ENCODE results near the gene SLC27A1.
A peak's percentile ranks its signal among the peaks of the same experiment; 100 is the strongest.
"Not testable (repeated sequence)": the region's sequence is repeated elsewhere in the genome, so short reads cannot be mapped to it uniquely, and the experiment has no call there.

SLC27A1 gene

DNA sequence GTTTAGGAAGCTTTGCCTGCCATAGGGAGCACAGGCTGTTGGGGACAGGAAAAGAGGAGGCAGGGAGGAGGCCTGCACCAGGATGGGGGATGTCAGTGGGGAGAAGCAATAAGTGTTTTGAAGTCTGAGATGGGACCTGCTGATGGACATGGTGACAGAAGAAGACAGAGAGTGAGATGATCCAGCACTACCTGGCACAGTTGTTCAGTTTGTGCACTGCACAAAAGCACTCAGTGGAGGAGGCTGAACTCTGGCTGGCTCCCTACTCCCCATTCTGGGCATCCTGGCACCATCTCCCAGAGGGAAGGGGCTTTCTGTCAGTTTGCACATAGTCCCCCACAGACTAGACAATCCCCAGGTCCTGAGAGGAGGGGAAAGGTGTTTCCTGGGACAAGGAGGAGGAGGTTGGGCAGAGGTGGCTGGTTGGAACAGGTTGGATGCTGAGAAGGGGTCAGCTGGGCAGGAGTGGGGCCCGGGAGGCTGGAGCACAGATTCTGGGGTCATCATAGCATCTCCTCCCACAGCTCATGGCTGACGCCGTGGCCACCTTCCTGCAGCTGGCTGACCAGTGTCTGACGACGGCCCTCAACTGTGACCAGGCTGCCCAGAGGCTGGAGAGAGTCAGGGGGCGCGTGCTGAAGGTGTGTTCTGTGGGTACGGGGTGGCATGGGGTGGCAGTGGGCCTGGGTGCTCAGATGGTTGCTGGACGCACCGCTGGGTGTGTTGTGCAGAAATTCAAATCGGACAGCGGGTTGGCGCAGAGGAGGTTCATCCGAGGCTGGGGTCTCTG lies 72.7 kb downstream of the SLC27A1 start:
- DNase-seq: no peak

DNA sequence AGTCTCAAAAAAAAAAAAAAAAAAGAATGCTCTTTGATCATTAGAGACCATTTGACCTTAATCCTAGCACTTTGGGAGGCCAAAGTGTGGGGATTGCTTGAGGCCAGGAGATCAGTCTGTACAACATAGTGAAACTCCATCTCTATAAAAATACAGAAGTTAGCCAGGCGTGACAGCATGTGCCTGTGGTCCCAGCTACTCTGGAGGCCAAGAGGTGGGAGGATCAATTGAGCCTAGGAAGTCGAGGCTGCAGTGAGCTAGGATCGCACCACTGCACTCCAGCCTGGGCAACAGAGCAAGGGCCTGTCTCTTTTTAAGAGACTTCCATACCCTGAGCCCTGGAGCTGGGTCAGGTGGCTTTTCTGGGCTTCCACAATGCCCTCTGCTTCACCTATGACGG lies 73.7 kb downstream of the SLC27A1 start:
- no peak for DNase-seq

- no peak for DNase-seq
These were observed 74.1 kb downstream of the SLC27A1 start for GRCh38 chr19:17544418-17544817.

- DNase-seq: no peak
These were observed 77.8 kb downstream of the SLC27A1 start for GRCh38 chr19:17548145-17548544.

DNA sequence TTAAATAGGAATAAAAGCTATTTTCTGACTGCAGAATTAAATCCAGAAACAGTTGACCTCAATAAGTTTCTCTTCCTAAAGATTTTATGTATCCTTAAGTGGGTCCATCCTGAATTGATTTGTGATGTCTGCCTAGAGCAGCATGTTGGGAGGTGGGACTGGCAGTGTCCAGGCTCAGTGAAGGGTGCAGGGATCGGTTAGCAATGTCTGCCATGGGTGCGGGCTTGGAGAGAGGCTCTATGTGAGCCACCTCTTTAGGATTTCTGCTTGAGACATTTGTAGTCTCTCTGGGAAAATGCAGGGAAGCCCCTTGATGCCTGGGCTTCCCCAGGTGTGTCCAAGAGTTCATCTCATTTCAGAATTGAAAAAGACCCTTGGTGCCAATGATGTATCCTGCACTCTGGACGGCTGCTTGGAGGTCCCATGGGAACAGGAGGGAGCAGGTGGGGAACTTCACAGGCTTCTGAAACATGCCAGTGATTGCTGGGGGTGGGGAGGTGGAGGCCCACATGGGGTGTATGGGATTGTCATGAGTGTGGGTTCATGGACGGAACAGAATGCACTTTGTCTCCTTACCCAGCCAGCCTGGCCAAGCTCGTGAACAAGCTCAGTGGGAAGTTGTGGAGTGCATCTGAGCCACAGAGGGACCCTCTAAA lies 78.9 kb downstream of the SLC27A1 start:
- no peak for DNase-seq

DNA sequence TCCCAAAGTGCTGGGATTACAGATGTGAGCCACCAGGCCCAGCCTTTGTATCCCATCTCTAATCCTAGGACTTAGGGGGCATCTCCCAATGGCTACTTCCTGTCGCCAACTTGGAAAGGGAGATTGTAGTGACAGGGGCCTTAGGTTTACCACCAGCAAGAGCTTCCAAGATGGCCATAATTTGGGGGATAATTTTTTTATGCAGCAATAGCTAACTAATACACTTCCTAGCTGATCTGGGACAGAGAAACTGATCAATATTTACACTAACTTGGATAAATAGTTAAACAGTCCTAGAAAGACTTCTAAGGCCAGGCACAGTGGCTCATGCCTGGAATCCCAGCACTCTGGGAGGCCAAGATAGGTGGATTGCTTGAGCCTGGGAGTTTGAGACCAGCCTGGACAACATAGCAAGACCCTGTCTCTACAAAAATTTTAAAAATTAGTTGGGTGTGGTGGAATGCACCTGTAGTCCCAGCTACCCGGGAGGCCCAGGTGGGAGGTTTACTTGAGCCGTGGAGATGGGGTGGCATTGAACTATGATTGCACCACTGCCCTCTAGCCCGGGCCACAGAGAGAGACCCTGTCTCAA lies 79.8 kb downstream of the SLC27A1 start:
- no peak for DNase-seq

- not testable (repeated sequence) for DNase-seq
These were observed 82.4 kb downstream of the SLC27A1 start for GRCh38 chr19:17552735-17553134.

GRCh38 chr19:17553256-17553655 lies 82.9 kb downstream of the SLC27A1 start:
- DNase-seq: no peak

GRCh38 chr19:17554968-17555479 lies 84.7 kb downstream of the SLC27A1 start:
- no peak for DNase-seq

DNA sequence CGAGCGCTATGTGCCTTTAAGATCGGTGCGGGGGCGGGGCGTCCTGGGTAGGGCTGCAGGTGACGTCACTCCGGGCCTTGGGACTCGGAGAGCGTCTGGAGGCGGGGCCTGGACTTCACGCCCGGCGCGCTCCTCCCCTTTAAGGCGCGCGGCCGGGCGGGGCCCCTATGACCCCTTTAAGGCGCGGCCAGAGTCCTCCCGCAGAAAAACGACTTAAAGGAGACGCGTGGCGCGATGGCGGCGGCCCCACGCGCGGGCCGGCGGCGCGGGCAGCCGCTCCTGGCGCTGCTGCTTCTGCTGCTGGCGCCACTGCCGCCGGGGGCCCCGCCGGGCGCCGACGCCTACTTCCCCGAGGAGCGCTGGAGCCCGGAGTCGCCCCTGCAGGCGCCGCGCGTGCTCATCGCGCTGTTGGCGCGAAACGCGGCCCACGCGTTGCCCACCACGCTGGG lies 85.2 kb downstream of the SLC27A1 start, which contains the start of gene COLGALT1:
Gene COLGALT1 (plus strand): TSS at position 170 of the 449 bp plus-strand sequence. CDS start 65 bp downstream, at position 235.
- DNase-seq: peak; percentile 98
